T-cell (primary cell): Measurements from ENCODE around the gene IMMP2L. TPM values are rescaled to one million over a fixed set of nuclear protein-coding genes. Genes with fewer than 3 reads are reported as not detected.
"Not testable (repeated sequence)": the region's sequence is repeated elsewhere in the genome, so short reads cannot be mapped to it uniquely, and the experiment has no call there.

Experiments
- ATAC-seq, 4 experiments: fragments of 200-7000 bp in 3 of 4; fragments of 150-1000 bp in 1 of 4; cut with Tn5 transposase; replicated peaks in 1 of 4; 1 replicate in 3 of 4; 2 replicates in 1 of 4; pipeline ENCODE4 v1.10.0; 2021; ENCODE audit warnings: moderate library complexity in 3 of 4, mild to moderate bottlenecking in 2 of 4, moderate number of reproducible peaks in 1 of 4
- CTCF ChIA-PET, 2 donors: fragments of 300-600 bp; sonication (Branson Sonifier 250); formaldehyde crosslinking; loops; one replicate each; lab custom pipeline; 2022; ENCODE audit warnings: antibody characterized with exemption in 2 of 2; lab: Charles Lee
- POLR2A ChIA-PET, 2 donors: fragments of 300-600 bp; sonication (Branson Sonifier 250); formaldehyde crosslinking; loops; one replicate each; lab custom pipeline; 2022; ENCODE audit warnings: antibody characterized with exemption in 2 of 2; lab: Charles Lee
- DNase-seq, 35 experiments: peaks; one replicate each; pipeline versions ENCODE4 v3.0.0 to v3.0.0-alpha.2; 2013 to 2023
- H3K27ac ChIP-seq: one replicate; pipeline ENCODE4 v1.5.1; 2013; ENCODE audit warnings: low read length
- H3K27me3 ChIP-seq, 2 experiments: replicated peaks in 1 of 2; 1 replicate in 1 of 2; 2 replicates in 1 of 2; pipeline versions ENCODE4 v1.6.1 to v1.7.0; 2013; ENCODE audit warnings: low read length in 1 of 2, mixed read lengths in 1 of 2; ENCODE audit not compliant: control insufficient read depth in 2 of 2, insufficient read depth in 2 of 2; ENCODE audit errors: extremely low read depth in 1 of 2
- H3K36me3 ChIP-seq, 2 donors: 1 replicate in 1 of 2; 2 replicates in 1 of 2; pipeline versions ENCODE4 v1.6.1 to v1.7.0; 2013; ENCODE audit warnings: low read length in 1 of 2; ENCODE audit not compliant: control insufficient read depth in 2 of 2, insufficient read depth in 1 of 2; ENCODE audit errors: extremely low read depth in 1 of 2
- H3K4me1 ChIP-seq, 2 experiments: 1 replicate in 1 of 2; 2 replicates in 1 of 2; pipeline versions ENCODE4 v1.6.1 to v1.7.0; 2013; ENCODE audit warnings: low read length in 2 of 2, mixed read lengths in 1 of 2; ENCODE audit not compliant: insufficient read depth in 2 of 2, control insufficient read depth in 1 of 2; ENCODE audit errors: extremely low read depth in 1 of 2
- H3K4me3 ChIP-seq, 2 donors: 1 replicate in 1 of 2; 2 replicates in 1 of 2; pipeline versions ENCODE4 v1.5.1 to v1.7.0; 2013; ENCODE audit warnings: mild to moderate bottlenecking in 2 of 2, low read length in 1 of 2, moderate library complexity in 1 of 2; ENCODE audit not compliant: control insufficient read depth in 1 of 2; ENCODE audit errors: extremely low read depth in 1 of 2
- H3K9me3 ChIP-seq: 2 replicates; pipeline ENCODE4 v1.7.0; 2013
- H3K27ac Mint-ChIP-seq, 2 donors: one replicate each; pipeline ENCODE4 v1.8.0; 2020 to 2021; ENCODE audit warnings: mild to moderate bottlenecking in 2 of 2, mixed read lengths in 2 of 2
- H3K27me3 Mint-ChIP-seq, 2 donors: one replicate each; pipeline ENCODE4 v1.8.0; 2021 to 2022; ENCODE audit warnings: mixed read lengths in 2 of 2
- H3K36me3 Mint-ChIP-seq: one replicate; pipeline ENCODE4 v1.8.0; 2021; ENCODE audit warnings: mixed read lengths
- H3K4me1 Mint-ChIP-seq, 3 donors: one replicate each; pipeline ENCODE4 v1.8.0; 2020 to 2022; ENCODE audit warnings: mixed read lengths in 3 of 3, mild to moderate bottlenecking in 1 of 3
- H3K4me3 Mint-ChIP-seq, 3 donors: one replicate each; pipeline ENCODE4 v1.8.0; 2020 to 2022; ENCODE audit warnings: mild to moderate bottlenecking in 3 of 3, mixed read lengths in 3 of 3, moderate library complexity in 3 of 3
- H3K9me3 Mint-ChIP-seq, 3 donors: one replicate each; pipeline ENCODE4 v1.8.0; 2020 to 2022; ENCODE audit warnings: mixed read lengths in 3 of 3
- WGBS: methylation state at CpG from one replicate; pipeline ENCODE4 v1.1.5; 2013; ENCODE audit warnings: missing lambda C conversion rate; ENCODE audit not compliant: insufficient coverage; 5-methylcytosine and 5-hydroxymethylcytosine counted together
- total RNA-seq, 35 experiments: library from RNA in 6 of 35; stranded (reverse) in 6 of 35; fragments of 120-200 nt in 1 of 35; gene quantifications; one replicate each; pipeline versions ENCODE4 v1.2.1 to v1.2.4 and lab custom pipeline; 2013 to 2026

IMMP2L gene
- total RNA-seq, 5 donors from 2014 or later (not counting 1 experiment from before 2014, with no cell fraction given), result 14.1 to 27.3 (median 21.7) TPM

- H3K9me3 ChIP-seq, H3K27ac ChIP-seq, CTCF ChIA-PET, H3K4me3 ChIP-seq, POLR2A ChIA-PET, H3K27me3 Mint-ChIP-seq, H3K9me3 Mint-ChIP-seq, H3K36me3 ChIP-seq, H3K4me3 Mint-ChIP-seq, H3K36me3 Mint-ChIP-seq, ATAC-seq, DNase-seq, H3K27ac Mint-ChIP-seq, H3K27me3 ChIP-seq: not testable (repeated sequence)
- peaks cover 0 to 56% of the 10 kb centered on the region in 2 experiments for H3K4me1 ChIP-seq
- WGBS, result 100% methylated on average over 3 of the region's 9 CpGs
- H3K4me1 Mint-ChIP-seq, result peaks cover 54 to 78% (median 57%) of the 10 kb centered on the region in 3 donors
Measured at GRCh38 chr7:111072658-111073057, 489.6 kb downstream of the IMMP2L start.

DNA sequence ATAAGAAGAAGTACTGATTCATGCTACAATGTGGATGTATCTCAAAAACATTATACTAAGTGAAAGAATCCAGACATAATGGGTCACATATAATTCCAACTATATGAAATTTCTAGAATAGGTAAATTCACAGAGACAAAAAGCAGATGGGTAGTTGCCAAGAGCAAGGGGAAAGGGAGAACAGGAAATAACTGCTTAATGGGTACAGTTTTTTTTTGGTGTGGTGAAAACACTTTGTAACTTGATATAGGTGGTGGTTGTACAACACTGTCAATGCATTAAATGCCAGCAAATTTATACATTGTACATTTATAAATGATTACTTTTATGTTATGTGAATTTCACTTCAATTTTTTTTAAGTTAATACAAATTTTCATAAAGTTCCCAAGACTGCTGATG lies 490.7 kb downstream of the IMMP2L start:
- peaks cover 3% of the 10 kb centered on the region for H3K36me3 Mint-ChIP-seq
- DNase-seq (no peak), ATAC-seq (no peak)
- no peaks in the 10 kb centered on the region for H3K27me3 Mint-ChIP-seq
- H3K4me3 Mint-ChIP-seq, result no peak overlapping the region
- ChIA-PET POLR2A (no interaction called here), CTCF (no interaction called here)
- H3K9me3 Mint-ChIP-seq, result peaks cover 0 to 4% (median 0%) of the 10 kb centered on the region in 3 donors
- Histone ChIP-seq H3K27me3 (no peaks in the 10 kb centered on the region), H3K4me1 (peaks cover 0 to 48% of the 10 kb centered on the region in 2 experiments), H3K27ac (no peak overlapping the region), H3K4me3 (no peak overlapping the region), H3K9me3 (no peaks in the 10 kb centered on the region), H3K36me3 (no peaks in the 10 kb centered on the region)
- H3K27ac Mint-ChIP-seq, result no peak overlapping the region
- H3K4me1 Mint-ChIP-seq, result peaks cover 46 to 67% (median 48%) of the 10 kb centered on the region in 3 donors

- Histone ChIP-seq H3K4me3 (no peak overlapping the region), H3K4me1 (peaks cover 0 to 32% of the 10 kb centered on the region in 2 experiments), H3K36me3 (no peaks in the 10 kb centered on the region), H3K27me3 (no peaks in the 10 kb centered on the region), H3K27ac (no peak overlapping the region), H3K9me3 (no peaks in the 10 kb centered on the region)
- POLR2A ChIA-PET, result no interaction called here
- peaks cover 22 to 40% (median 23%) of the 10 kb centered on the region in 3 donors for H3K4me1 Mint-ChIP-seq
- DNase-seq (no peak), ATAC-seq (no peak)
- H3K4me3 Mint-ChIP-seq, result no peak overlapping the region
- peaks cover 8% of the 10 kb centered on the region for H3K36me3 Mint-ChIP-seq
- H3K27ac Mint-ChIP-seq, result no peak overlapping the region
- CTCF ChIA-PET, result interaction anchor here in 1 of 2 donors (0.9 kb wide), 1 partner anchor 27 kb away, joined by 4 read pairs; no protein-coding TSS in a partner anchor
- H3K9me3 Mint-ChIP-seq, result peaks cover 4 to 8% (median 6%) of the 10 kb centered on the region in 3 donors
- no peaks in the 10 kb centered on the region for H3K27me3 Mint-ChIP-seq
- no CpG with 5 or more reads among the region's 2 CpGs for WGBS
Measured at GRCh38 chr7:111068618-111069017, 493.7 kb downstream of the IMMP2L start.

DNA sequence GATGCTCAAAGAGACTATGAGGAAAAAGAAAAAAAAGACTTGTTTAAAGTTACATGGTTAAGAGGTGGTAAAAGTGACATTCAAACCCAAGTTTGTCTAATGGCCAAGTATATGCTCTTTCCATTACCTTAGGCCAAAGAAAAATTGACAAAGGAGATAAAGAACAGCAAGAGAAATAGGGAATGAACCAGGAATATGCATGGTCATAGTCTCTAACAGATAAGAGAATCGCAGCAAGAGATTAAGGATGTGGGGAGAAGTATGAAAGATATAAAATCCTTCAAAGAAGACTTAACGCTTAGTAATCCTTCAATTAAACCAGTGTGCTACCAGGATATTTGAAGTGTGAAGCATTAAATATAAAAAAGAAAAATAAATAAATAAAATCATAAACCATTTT lies 494.6 kb downstream of the IMMP2L start:
- no peak overlapping the region for H3K27ac ChIP-seq
- peaks cover 0 to under 1% of the 10 kb centered on the region in 2 donors for H3K36me3 ChIP-seq
- POLR2A ChIA-PET, result no interaction called here
- DNase-seq (no peak), ATAC-seq (no peak)
- no CpG with 5 or more reads among the region's 2 CpGs for WGBS
- CTCF ChIA-PET, result no interaction called here
- peaks cover 7 to 12% (median 9%) of the 10 kb centered on the region in 3 donors for H3K9me3 Mint-ChIP-seq
- H3K36me3 Mint-ChIP-seq, result peaks cover 11% of the 10 kb centered on the region
- H3K4me3 ChIP-seq, result no peak overlapping the region
- no peak overlapping the region for H3K4me3 Mint-ChIP-seq
- peaks cover 16 to 32% (median 16%) of the 10 kb centered on the region in 3 donors for H3K4me1 Mint-ChIP-seq
- H3K4me1 ChIP-seq, result peaks cover 0 to 27% of the 10 kb centered on the region in 2 experiments
- H3K27me3 Mint-ChIP-seq, result no peaks in the 10 kb centered on the region
- H3K9me3 ChIP-seq, result no peaks in the 10 kb centered on the region
- H3K27me3 ChIP-seq, result no peaks in the 10 kb centered on the region
- H3K27ac Mint-ChIP-seq, result no peak overlapping the region

DNA sequence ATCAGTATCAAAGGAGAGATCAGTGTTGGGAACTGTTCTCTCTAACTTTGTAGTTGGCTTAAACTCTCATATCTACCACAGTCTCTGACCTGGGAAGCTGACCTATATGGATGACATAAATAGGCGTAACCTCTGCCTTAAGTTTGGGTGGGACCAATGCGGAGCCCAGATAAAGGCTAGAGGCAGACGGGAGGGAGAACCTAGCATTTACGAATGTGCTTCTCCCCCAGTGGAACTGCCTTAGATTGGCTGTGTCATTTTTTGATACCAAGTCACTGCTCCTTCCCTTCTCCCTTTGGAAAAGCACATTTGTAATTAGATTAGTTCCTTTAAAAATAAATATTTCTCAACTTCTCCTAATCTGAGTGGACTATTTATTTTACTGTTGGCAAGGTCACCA lies 495.0 kb downstream of the IMMP2L start:
- no peak for ATAC-seq

DNA sequence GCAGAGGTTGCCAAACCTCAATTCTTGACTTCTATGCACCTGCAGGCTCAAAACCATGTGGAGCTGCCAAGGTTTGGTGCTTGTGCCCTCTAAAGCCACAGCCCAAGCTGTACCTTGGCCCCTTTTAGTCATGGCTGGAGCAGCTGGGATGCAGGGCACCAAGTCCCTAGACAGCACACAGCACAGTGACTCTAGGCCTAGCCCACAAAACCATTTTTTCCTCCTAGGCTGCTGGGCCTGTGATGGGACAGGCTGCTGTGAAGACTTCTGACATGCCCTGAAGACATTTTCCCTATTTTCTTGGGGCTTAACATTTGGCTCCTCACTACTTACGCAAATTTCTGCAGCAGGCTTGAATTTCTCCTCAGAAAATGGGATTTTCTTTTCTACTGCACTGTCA lies 499.1 kb downstream of the IMMP2L start:
- Histone ChIP-seq H3K4me3 (no peak overlapping the region), H3K4me1 (peaks cover 0 to 10% of the 10 kb centered on the region in 2 experiments), H3K27me3 (no peaks in the 10 kb centered on the region), H3K36me3 (peaks cover 0 to 4% of the 10 kb centered on the region in 2 donors), H3K9me3 (no peaks in the 10 kb centered on the region), H3K27ac (no peak overlapping the region)
- H3K4me3 Mint-ChIP-seq, result no peak overlapping the region
- ChIA-PET POLR2A (no interaction called here), CTCF (no interaction called here)
- DNase-seq (no peak), ATAC-seq (no peak)
- H3K27ac Mint-ChIP-seq, result no peak overlapping the region
- peaks cover 11 to 21% (median 13%) of the 10 kb centered on the region in 3 donors for H3K9me3 Mint-ChIP-seq
- H3K36me3 Mint-ChIP-seq, result peaks cover 16% of the 10 kb centered on the region
- no peaks in the 10 kb centered on the region for H3K27me3 Mint-ChIP-seq
- WGBS, result 100% methylated on average over 1 of the region's 1 CpG
- peaks cover 4 to 27% (median 4%) of the 10 kb centered on the region in 3 donors for H3K4me1 Mint-ChIP-seq

More for the DNA sequence above, 495.0 kb downstream of the IMMP2L start:
- Histone ChIP-seq H3K27ac (no peak overlapping the region), H3K27me3 (no peaks in the 10 kb centered on the region), H3K4me1 (peaks cover 0 to 26% of the 10 kb centered on the region in 2 experiments), H3K9me3 (no peaks in the 10 kb centered on the region), H3K36me3 (peaks cover 0 to 4% of the 10 kb centered on the region in 2 donors), H3K4me3 (no peak overlapping the region)
- H3K27me3 Mint-ChIP-seq, result no peaks in the 10 kb centered on the region
- peaks cover 11% of the 10 kb centered on the region for H3K36me3 Mint-ChIP-seq
- DNase-seq, result no peak
- H3K27ac Mint-ChIP-seq, result no peak overlapping the region
- POLR2A ChIA-PET, result no interaction called here
- 80% methylated on average over 2 of the region's 4 CpGs for WGBS
- H3K4me3 Mint-ChIP-seq, result no peak overlapping the region
- H3K9me3 Mint-ChIP-seq, result peaks cover 7 to 15% (median 12%) of the 10 kb centered on the region in 3 donors
- CTCF ChIA-PET, result no interaction called here
- H3K4me1 Mint-ChIP-seq, result peaks cover 15 to 29% (median 16%) of the 10 kb centered on the region in 3 donors
